Hematopoietic multipotent progenitor cell treated with erythropoietin and hydrocortisone succinate and interleukin-3 and kit ligand, for 4 days (in vitro differentiated cells): ENCODE measurements around the gene LGR4.
"Not testable (repeated sequence)": the region's sequence is repeated elsewhere in the genome, so short reads cannot be mapped to it uniquely, and the experiment has no call there.

Source experiments
- DNase-seq: peaks from one replicate; pipeline ENCODE4 v3.0.0-alpha.2; 2015

Gene LGR4

GRCh38 chr11:27455667-27456066 is 16.9 kb downstream of the LGR4 start:
- DNase-seq: no peak

DNA sequence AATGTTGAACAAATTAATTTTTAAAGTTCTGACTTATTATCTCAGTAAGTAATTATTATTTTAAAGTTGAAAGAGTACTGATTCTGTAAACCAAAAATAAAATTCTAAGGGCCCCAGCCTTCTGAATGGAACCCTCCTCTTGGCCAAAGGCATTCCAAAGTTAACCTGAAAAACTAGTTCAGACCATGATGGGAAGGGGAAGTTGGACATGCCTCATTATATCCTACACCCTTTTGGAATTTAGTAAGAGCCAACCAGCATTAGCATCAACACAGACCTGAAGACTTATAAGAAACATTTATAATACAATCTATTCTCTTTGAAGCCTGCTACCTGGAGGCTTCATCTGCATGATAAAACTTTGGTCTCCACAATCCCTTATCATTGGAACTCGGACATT is 18.9 kb downstream of the LGR4 start:
- no peak for DNase-seq

DNA sequence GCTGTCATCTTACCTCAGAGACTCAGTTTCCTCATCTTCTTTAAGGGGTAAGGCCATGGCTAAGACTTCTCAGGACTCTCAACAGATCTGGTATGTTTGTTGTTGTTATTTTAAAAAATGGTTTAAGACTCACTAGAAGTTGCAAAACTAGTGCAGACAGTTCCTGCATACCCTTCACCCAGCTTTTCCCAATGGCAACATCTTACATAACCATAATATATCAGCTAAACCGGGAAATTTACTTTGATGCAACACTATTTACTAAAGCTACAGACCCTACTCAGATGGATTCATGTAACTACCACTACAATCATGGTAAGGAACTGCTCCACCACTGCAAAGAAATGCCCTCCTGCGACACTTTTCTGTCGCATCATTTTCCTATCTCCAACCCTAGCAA is 20.4 kb downstream of the LGR4 start:
- DNase-seq: no peak

DNA sequence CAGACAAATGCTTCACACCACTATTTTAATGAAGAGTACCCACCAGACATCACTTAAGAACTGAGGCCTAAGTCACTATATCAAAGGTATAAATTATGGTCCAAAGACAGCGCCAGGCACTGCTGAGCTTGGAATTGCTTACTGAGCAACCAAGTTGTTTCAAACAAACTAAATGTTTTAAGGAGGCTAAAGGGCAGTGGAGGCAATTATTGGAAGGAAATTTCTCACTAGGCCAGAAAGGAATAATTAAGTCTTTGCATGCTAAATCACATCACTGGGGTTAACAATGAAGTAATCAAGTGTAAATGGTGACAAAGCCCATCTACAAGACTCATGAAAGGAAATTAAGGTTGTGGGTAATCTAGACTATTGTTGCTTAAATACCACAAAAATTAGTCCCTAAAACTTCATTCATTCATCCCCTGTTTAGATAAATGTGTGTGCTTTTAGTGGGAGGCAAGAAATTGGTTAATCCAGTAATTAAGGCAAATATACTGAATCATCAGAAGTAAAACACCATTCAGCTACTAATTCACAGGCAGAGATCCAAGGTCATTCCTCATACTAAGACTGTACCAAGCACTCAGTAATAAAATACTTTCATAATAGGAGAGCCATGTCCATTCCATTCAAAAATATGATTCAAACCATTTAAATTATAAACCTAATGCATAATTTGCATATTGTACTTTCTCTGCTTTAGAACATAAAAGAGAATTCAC is 21.2 kb downstream of the LGR4 start:
- no peak for DNase-seq

- DNase-seq: not testable (repeated sequence)
Observed at GRCh38 chr11:27448184-27448540, 24.4 kb downstream of the LGR4 start.

GRCh38 chr11:27447288-27448183 is 25.1 kb downstream of the LGR4 start:
- no peak for DNase-seq

- DNase-seq: no peak
Observed at GRCh38 chr11:27445625-27446024, 27.0 kb downstream of the LGR4 start.

DNA sequence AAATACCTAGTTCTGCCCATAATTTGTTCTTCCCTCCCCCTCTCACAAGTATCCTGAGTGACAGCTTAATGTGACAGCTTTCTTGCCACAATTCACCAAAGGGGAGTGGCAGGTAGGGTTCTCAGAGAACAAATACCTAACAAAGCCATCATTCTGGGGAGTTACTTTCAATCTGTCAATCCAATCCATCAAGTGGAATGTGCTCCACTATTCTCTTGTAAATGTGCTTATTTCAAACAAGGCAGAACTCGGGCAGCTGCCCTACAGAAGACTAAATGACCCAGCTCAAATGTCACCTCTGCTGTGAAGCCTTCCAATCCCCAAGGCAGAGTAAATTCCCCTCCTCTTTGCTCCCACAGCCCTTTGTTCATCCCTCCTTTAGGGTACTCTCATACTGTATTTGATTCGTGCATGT is 27.8 kb downstream of the LGR4 start:
- no peak for DNase-seq

DNA sequence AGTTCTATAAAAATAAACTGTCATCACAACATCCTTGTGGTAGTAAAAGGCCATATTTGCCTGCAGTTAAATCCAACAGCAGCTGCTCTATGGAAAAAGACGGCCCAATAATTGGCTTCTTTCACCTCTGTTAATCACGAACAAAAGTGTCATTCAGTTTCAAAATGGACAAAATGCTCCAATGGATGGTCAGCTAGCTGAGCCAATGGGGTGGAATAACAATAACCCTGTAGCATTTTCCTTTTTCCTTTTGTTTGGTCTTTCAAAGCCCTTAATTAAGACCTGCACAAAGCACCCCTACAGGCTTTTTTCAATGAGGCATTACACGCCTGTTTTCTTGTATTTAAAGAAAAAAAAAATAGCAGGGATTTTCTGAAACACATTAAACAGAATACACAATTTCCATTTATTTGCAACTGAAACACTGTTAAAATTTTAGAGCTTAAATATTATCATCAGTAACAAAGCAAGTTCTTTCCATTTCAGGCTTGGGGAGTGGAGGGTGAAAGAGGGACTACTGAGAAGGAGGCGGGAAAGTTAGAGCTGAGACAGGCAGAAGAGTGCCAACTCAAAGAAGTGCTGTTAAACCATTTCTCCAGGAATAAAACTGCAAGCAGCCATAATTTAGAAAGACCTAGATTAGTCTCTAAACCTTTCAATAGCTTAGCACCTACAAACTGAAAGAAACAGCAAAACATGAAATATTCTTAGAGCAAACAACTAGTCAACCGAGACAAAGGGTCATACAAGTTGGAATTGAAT is 28.7 kb downstream of the LGR4 start:
- no peak for DNase-seq

DNA sequence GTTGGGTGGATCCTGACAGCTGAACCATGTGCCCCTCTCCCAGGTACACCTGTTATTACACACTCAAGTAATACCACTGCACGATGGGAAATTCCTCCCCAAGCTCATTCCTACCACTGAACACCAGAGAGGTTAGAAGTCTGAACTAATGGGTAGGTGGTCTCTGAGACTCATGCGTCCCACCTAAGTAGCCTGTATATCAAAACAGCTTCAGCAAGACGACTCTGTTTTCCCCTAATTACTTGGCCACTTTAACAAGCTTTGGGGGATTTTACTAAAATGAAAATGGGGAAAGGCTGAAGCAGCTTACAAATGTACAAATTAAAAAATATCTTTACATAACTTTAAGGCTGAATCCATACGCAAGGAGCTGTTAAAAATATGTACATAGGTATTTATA is 29.4 kb downstream of the LGR4 start:
- DNase-seq: no peak

- no peak for DNase-seq
Observed at GRCh38 chr11:27440090-27440489, 32.5 kb downstream of the LGR4 start.

DNA sequence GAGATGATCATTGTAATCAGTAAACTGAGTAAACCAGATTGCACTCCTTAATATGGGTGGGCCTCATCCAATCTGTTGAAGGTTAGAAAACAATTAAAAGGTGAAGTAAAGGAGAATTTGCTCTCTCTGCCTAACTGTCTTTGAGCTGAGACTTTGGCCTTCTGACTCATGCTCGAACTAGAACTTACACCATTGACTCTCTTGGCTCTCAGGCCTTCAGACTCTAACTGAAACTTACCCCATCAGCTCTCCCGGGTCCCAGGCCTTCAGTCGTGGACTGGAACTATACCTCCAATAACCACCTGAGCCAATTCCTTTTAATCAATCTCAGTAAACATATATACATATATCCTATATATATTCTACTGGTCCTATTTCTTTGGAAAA is 34.0 kb downstream of the LGR4 start:
- no peak for DNase-seq

GRCh38 chr11:27437829-27438594 is 34.6 kb downstream of the LGR4 start:
- no peak for DNase-seq

DNA sequence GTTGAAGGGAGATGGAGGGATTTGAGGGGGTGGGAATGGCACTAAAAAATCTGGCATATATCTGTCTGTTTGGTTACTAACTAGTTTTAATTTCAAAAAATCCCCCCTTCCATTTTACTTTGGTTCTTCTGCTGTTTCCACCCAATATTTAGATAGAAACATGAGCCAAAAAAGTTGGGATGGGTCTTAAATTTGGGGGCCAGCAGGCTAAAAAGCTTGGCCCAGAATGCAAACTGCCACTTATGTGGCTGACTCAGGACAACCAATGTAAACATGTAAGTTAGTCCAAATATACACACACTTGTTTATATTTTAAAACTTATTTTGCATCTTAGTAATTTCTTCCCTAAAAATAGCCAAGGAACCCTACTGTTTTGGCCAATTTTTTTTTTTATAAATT is 35.7 kb downstream of the LGR4 start:
- DNase-seq: no peak

DNA sequence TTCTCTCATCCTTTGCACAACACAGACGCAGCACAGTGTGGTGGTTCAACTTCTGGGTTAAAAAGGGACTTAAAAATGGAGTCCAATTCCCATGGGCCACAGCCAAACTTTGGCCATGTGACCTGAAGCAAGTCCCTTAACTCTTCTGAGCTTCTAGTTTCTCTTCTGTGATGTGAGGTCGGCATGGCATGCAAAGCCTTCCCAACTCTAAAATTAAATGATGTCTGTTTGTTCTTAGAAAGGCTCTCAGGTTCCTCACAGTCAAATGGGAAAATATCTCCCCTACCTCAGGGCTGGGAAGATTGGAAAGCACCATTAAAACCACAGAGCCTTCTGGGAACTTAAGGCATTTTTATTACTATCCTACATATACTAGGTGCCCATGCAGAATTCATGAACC is 38.8 kb downstream of the LGR4 start:
- no peak for DNase-seq

GRCh38 chr11:27431808-27432207 is 40.8 kb downstream of the LGR4 start:
- DNase-seq: no peak

DNA sequence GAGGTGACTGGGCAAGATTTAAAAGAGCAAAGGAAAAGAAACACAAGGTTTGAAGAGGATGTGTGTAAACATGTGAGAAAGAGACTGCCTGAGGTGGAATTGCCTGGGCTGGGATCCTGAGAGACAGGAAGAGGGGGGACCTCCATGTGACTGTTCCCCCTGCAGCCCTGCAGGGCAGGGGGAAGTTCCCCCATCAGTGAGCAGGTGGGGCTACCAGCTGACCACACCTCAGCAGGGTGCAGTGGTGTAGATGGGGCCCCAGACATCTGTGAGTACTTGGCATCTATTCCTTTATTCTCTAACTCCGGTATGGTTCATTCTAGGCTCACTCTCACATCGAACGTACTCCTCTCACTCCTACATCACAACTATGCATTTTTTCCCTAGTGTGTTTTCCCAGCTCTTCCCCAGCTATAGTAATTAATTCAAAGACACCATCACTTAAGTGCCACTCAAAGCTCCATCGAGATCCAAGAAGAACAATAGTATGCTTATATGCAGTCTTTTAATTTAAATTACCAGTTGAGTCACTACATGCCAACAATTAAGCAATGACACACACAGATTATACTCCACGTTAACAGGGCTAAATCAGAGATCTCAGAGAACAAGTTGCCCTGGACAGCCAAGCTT is 42.7 kb downstream of the LGR4 start:
- DNase-seq: no peak

DNA sequence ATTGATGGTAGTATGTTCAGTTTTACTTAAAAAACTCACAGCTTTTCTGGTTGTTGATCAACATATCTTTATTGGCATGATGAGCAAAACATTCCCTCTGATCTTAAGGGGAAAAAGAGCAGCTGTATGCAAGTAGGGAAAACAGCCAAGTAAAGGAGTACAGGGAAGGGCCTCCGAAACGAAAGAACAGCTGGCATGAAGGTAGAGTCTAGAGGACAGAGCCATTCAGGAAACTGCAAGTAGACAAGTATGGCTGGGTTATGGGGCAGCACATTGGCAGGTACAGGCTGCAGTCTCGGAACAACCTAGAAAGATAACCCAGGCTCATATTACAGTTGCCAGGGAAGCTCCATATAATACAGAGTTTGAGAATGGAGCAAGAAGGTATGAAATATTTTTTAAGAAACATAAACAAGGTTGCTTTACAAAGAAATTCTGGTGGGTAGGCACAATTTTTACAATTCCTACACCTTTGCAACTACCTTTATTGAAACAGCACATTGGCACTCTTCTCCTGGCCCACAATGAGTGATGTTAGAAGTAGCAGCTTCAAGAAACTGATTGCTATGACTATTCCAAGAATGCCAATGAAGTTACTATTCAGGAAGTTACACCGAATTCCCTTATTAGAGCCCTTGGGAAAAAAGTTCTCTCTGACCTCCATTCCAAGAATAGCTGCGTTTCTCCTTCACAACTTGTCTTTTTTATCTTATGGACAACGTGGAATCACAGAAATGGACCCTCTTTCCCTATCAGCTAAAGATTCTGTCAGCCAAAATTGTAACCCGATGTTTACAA is 45.2 kb downstream of the LGR4 start:
- DNase-seq: no peak

DNA sequence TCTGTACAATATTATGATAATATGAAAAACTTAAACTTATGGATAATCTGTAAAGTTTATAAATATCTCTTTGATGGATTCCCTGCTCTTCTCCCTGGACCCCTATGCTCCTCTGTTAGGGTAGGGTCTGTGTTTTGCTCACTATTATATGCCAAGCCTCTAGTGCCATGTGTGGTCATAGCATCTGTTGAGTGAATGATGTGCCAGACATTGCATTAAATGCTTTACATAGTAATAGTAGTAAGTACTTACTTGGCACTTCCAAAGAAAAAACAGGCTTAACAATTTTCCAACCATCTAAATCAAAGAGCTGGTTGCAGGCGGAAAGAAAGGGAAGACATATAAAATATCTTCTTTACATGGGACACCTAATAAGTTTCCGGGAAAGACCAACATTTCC is 46.8 kb downstream of the LGR4 start:
- DNase-seq: no peak

GRCh38 chr11:27423125-27423524 is 49.5 kb downstream of the LGR4 start:
- DNase-seq: peak; percentile 40

- no peak for DNase-seq
Observed at GRCh38 chr11:27421819-27422494, 50.6 kb downstream of the LGR4 start.
